Effector CD8-positive, alpha-beta T cell (primary cell): Measurements from ENCODE around the gene B4GALT2.

Source experiments
- DNase-seq: peaks from one replicate; lab custom pipeline; 2025; lab: John Stamatoyannopoulos, UW

Gene B4GALT2

GRCh38 chr1:43969746-43970466 is 9.1 kb upstream of the B4GALT2 start, which contains the start of gene DPH2:
TSS of gene DPH2 (plus strand) at chr1:43970010. CDS start at chr1:43970176, 166 bp downstream.
- DNase-seq = peak; percentile 91

- no peak for DNase-seq
Observed at GRCh38 chr1:43970502-43970901, 8.5 kb upstream of the B4GALT2 start.

GRCh38 chr1:43970911-43971310 is 8.1 kb upstream of the B4GALT2 start:
- no peak for DNase-seq

- no peak for DNase-seq
Observed at GRCh38 chr1:43971336-43971980, 7.6 kb upstream of the B4GALT2 start.

- DNase-seq = no peak
Observed at GRCh38 chr1:43973981-43974442, 5.0 kb upstream of the B4GALT2 start.

GRCh38 chr1:43974443-43975248 is 4.4 kb upstream of the B4GALT2 start, which contains the start of gene ATP6V0B:
TSS of gene ATP6V0B (plus strand) at chr1:43974960. CDS start at chr1:43975041, 81 bp downstream.
- peak; percentile 90 for DNase-seq

GRCh38 chr1:43975249-43975961 is 3.6 kb upstream of the B4GALT2 start:
- peak; percentile 40 for DNase-seq

- no peak for DNase-seq
Observed at GRCh38 chr1:43976045-43976444, 3.0 kb upstream of the B4GALT2 start.

GRCh38 chr1:43976890-43977289 is 2.1 kb upstream of the B4GALT2 start:
- no peak for DNase-seq

- no peak for DNase-seq
Observed at GRCh38 chr1:43977376-43978263, 1.4 kb upstream of the B4GALT2 start.

- DNase-seq = no peak
Observed at GRCh38 chr1:43978264-43978550, 803 bp upstream of the B4GALT2 start.

GRCh38 chr1:43979261-43979527 is 184 bp downstream of the B4GALT2 start:
- no peak for DNase-seq

- DNase-seq = no peak
Observed at GRCh38 chr1:43979528-43980254, 681 bp downstream of the B4GALT2 start.

GRCh38 chr1:43980255-43981134 is 1.5 kb downstream of the B4GALT2 start:
- no peak for DNase-seq

- no peak for DNase-seq
Observed at GRCh38 chr1:43981135-43981491, 2.1 kb downstream of the B4GALT2 start.

- no peak for DNase-seq
Observed at GRCh38 chr1:43981636-43982035, 2.6 kb downstream of the B4GALT2 start.

- no peak for DNase-seq
Observed at GRCh38 chr1:43982241-43982640, 3.2 kb downstream of the B4GALT2 start.

GRCh38 chr1:43982808-43983207 is 3.8 kb downstream of the B4GALT2 start:
- DNase-seq = no peak

GRCh38 chr1:43983253-43983899 is 4.4 kb downstream of the B4GALT2 start:
- DNase-seq = no peak
